CMK (cell line): ENCODE data around the gene OSR1.
"Not testable (repeated sequence)": the region's sequence is repeated elsewhere in the genome, so short reads cannot be mapped to it uniquely, and the experiment has no call there.

Experiments used
- DNase-seq: peaks from one replicate; pipeline ENCODE4 v3.0.0-alpha.2; 2010; ENCODE audit warnings: low read depth

OSR1 gene

DNA sequence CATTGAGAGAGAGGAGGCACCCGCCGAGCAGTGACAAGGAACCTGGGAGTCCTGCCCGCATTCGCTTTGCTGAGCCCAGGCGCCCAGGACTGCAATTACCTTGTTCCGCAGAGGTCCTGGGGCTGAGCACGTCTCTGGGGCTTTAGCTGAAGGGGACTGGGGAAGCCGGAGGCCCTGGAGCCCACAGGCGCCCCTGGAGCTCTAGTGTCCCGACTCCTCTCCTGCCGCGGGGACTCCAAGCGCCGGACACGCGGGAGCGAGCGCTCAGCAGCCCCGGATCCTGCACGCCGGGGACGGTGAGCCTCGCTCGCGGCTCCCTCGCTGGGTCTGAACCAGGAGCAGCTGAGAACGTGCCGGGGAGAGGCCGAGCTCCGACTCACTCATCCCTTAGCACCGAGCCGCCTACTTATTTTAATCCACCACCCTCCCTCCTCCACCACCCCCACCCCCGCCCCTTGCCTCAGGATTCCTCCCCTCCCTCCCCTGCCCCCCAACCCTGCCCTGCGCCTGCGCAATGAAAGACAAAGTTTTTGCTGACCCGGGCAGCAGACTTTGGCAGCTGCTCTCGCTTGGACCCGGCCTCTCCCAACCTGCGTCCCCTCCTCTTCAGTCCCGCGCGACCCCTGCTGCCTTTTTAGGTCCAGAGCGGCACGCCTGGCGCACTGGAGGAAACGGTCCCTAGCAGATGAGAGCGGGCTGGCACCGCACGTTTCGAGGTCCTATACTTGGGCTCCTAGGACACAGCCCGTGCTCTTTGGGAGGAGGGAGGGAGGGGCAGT lies at the start of gene OSR1:
Gene OSR1 (minus strand): TSS at position 382 of the 779 bp plus-strand sequence. CDS start 4,818 bp downstream, outside the sequence.
- DNase-seq: no peak

DNA sequence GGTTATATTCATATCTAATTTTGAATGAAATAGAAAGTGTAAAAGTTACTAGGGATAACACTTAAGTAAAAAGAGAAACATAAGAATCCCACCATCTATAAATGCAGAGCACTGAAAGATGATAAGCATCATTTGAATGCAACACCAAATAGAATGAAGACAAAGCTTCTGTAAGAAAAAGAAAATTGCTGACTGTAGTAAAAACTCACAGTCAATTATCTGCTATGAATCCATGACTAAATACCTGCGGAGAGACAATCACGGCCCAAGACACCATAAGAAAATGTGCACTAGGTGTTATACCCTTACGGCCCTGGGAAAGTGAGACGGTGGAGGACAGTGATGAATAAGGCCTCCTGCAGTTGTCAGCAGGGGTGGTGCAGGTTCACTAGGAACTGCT lies 45.4 kb upstream of the OSR1 start:
- DNase-seq: no peak

DNA sequence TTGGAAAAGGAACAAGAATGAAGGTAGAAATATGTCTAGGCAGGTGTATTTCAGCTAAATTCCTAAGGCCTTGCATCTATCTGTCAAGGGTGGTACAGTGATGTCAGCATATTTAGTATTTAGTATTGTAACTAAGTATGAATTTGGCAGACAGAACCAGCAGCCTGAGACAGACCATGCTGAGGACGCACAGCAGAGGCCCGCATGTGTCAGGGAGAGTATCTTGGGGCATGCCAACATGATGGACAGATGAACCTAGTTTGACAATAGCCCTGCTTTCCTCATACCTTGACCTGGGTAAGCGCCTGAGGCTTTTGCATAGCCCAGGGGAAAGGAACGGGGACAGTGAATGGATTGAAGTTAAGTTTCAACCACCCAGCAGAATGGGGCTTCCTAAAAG lies 33.8 kb upstream of the OSR1 start:
- DNase-seq: no peak

DNA sequence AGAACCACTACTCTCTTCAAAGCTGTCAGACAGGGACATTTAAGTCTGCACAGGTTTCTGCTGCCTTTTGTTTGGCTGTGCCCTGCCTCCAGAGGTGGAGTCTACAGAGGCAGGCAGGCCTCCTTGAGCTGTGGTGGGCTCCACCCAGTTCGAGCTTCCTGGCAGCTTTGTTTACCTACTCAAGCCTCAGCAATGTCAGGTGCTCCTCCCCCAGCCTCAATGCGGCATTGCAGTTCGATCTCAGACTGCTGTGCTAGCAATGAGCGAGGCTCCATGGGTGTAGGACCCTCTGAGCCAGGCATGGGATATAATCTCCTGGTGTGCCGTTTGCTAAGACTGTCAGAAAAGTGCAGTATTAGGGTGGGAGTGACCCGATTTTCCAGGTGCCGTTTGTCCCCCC lies 31.0 kb upstream of the OSR1 start:
- not testable (repeated sequence) for DNase-seq

DNA sequence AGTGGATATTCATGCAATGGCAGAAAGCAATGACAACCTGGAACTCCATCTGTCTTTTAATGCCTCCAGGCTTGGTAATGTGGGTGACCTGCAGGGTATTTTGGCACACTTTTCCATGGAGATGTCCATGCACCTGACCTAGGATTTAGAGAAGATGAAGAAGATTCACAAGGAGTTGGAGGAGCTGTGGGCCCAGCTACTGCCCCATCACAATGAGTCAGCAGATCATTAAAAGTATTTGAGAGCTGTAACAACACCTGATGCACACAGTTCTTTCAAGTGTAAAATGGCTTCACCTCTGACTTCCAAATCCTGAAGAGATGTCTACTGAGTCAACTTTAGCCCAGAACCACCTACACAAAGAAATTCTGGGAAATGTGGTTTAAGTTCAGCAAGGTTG lies 22.1 kb upstream of the OSR1 start:
- no peak for DNase-seq

DNA sequence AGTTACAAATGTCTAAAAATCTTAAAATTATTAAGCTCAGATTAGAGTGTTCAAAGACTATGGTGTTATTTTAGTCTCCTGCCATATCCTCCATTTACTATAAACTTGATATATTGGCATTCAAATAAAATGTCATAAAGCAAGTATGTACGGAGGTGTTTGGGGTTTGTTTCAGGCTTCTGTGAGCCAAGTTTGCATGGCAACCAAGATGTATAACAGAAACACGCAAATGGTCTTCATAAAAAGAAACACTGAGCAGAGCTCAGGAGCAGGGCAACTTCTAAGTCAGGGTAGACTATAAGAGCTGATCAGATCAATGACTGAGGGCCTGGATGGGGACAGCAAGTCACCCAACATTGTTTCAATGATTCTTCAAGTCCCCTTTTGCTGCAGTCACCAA lies 20.5 kb upstream of the OSR1 start:
- no peak for DNase-seq

DNA sequence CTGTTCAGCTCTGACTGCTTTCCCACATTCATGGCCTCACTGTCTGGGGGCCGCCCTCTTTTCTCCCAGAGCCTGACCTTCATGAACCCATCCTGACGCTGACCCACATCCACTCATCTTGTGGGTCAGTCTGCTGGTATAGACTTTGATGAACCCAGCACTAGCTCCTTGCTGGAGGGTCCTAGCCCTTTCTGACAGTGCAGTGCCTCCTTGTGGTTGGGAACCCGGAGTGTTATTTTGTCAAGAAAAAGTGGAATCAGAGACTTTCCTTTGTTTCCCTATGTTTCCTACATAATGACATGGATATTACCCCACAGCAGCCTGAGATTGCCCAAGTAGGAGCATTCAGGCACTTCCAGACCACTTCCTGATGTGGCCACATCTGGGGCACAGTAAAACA lies 19.3 kb upstream of the OSR1 start:
- DNase-seq: no peak

DNA sequence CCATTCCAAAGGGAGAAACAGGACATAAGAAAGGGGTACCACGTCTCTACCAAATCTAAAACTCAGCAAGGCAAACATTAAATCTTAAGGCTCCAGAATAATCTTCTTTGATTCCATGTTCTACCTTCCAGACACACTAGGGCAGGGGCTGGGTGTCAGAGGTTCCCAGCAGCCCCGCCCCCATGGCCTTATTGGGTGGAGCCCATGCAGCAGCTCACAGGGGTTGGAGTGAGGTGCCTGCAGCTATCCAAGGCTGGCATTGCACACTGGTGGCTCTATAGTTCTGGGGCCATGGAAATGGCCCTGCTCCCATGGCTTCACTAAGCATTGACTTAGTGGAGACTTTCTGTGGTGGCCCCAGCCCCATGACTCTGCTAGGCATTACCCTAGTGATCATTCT lies 14.9 kb upstream of the OSR1 start:
- no peak for DNase-seq

DNA sequence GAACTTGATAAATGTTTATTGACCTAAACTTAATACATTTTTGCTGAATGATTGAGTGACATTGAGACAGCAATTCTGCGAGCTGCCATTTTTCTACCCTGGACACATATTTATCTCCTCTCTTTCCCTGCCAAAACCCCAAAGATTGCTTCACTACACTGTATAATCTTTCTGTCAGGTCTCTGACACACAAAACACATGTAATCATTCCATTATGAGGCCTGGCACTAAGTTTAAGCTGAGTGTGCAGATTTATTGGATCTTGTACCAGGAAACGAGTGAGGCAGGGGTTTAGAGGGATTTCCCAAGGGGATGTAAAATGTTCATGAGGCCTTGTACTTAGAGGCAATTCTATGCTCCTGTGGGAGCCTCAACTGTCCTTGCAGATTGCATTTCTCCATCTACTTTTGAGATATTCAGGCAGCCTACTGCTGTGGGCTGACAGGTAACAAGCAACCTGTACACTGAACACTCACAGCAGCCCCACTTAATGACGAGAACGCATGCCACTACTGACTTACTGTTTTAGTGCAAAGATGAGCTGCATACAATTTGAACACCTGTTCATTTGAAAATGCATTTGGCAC lies 13.7 kb upstream of the OSR1 start:
- no peak for DNase-seq

DNA sequence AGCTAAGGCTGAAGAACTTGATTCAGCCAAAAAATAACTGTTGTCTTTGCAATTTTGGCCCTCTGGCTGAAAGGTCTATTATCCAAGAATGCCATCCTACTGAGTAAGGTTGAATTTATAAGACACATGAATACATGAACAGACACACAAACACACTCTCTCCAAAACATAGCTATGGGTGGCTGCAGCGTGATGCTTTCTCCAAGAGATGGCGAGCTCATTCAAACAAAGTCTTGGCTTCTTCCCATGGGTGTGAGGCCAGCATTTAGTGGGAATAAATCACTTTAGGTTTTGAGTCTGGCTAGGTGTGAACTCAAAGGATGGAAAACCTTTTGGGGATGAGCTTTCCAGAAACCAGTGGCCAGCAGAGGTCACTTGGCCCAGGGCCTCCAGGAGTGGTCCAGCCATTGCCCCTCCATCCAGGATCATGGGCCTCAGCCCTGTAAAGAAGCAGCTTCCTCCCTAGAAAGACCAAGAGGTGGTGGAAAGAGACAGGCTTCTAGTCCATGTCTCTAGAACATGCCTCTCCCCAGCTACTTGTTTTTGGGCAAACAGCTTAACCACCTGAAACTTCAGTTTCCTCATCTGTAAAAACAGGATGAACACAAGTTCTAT lies 11.0 kb upstream of the OSR1 start:
- DNase-seq: no peak

DNA sequence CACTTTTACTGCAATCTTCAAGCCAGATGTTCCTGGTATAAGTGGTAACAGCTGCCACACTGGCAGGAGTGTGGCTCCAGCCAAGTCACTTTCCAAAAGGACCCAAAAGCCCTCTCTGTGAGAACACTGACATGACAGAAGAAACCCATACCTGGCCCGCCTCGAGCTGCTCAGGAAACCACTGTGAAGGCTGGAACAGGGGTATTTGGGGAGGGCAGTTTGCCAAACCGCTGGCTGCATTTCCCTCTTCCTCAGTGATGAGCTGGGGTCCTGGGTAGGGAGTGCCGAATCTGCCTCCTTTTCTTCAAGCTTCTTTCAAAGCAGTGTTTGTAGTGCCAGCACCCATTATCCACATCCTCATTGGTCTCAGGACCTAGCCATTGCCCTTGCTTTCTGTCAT lies 10.3 kb upstream of the OSR1 start:
- DNase-seq: no peak

DNA sequence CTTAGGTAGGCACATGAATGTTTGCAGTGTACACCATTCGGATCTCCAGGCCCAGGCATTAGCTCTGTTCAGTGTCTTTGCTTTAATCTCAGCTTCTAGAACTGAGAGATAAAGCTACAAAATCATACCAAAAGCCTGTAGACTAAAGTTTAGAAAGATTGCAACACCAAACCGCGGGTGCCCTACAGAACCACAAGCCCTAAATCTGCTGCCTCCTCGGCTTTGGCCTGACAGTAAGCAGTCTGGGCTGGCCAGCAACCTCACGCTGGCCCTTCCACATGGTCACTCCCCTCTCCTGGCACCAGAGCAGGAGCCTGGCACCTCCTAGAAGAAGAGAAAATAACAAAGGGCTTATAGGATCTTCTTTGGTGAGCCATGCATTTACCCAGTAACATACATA lies 8.9 kb upstream of the OSR1 start:
- DNase-seq: no peak

DNA sequence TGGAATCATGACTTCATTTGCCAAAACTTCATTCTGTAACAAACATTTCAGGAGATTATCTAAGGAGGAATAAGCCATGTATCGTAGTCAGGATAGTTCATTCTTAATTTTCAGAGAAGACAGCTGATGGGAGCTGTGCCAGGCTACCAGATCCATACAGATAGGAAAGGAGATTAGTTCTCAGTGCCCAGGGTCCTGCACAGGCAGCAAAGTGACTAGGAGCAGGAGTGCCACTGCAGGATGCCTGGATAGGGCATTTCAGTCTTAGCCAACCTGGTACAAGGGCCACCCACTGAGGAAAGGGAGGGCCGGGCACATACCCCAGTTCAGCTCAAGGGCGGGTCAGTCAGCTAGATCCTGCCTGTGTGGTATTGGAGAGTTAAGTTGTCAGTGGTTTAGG lies 6.7 kb upstream of the OSR1 start:
- no peak for DNase-seq

DNA sequence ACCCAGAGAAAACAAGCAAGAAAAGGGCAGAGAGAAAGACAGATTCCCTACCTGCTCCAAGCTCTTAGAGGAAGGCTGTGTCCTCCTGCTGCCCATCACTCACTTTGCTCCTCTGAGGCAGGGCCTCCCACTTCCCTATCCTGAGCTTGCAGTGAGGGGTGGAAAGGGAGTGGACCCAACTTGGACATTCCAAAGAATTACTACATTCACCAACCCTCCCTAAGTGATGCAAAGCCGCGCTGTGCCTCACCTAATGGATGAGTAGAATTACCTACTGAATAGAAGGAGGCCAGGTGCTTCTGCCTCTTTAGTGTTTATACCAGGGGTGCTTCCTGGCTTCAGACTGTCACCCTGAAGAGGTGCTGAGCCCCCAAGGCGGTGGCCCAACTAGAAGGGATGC lies 5.6 kb upstream of the OSR1 start:
- DNase-seq: no peak

DNA sequence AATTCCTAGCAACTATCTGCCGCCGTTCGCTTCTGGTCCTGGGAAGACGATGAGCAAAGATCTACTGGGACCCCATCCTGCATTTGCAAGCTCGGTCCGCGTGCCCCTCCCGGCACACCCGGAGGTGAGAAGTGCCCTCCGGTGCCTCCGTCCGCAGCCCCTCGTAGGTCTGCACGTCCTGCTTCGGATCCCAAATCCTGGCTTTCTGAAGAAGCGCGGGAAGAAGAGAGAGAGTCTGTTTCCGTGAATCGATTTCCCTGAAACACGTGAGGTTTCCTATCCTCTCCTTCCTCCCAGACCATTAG lies 5.0 kb upstream of the OSR1 start:
- DNase-seq: no peak

DNA sequence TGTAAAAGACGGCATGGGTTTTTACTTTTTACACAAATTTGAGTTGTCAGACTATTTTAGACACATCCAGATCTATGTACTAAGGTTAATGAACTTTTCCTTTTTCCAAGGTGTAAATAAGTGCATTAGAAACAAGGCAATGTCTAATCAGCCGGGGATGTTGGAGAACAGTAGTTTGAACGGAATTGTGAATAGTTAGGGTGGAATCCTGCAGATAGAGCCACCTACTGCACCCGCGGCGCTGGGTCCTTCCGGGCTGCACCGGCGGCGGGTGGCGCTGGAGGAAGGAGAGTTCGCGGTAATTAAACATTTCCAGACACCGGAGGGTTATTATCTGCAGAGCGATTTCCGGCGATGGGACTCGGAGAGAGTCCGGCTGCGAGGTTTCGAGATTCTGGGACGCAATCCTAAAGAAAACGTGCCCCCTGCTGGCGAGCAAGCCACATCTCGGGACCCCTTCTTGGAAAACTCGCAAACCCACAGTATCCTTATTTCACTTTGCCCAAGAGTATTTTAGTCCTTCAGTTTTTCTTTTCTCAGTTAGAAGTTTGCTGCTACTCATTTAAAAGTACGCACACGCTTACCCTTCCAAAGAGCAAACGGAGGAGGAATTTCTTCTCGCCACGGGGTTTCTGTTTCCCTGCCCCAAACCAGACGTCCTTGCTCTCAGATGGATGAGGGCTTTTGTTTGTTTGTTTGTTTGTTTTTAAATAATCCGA lies 4.5 kb upstream of the OSR1 start:
- DNase-seq: peak; percentile 42

DNA sequence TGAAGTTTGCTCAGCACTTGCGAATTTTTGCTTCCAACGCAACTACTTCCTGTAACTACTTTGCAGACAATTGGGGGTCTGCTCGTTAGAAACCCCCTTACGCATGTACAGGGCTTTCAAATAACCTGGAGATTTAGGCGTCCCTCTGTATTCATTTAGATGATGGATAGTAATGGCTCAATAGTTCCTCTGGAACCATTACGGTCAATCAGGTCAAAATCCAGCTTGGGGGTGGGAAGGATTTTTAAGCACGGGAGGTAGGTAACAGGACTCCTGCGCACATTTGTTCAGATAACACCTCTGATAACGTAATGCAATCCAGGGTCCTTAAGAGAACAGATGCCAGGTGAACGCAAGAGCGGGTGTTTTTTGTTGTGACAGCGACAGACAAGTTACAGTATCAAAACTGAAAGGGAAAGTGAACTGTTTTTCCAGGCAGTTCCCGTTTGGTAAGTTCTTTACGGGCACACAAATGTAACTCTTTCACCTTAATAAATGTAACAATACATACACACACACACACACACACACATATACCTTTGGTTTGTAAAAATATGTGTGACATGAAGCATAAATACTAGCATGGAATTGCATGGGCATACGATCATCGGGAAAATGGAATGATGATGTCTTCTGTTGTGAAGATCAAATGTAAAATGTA lies 3.8 kb upstream of the OSR1 start:
- DNase-seq: no peak

DNA sequence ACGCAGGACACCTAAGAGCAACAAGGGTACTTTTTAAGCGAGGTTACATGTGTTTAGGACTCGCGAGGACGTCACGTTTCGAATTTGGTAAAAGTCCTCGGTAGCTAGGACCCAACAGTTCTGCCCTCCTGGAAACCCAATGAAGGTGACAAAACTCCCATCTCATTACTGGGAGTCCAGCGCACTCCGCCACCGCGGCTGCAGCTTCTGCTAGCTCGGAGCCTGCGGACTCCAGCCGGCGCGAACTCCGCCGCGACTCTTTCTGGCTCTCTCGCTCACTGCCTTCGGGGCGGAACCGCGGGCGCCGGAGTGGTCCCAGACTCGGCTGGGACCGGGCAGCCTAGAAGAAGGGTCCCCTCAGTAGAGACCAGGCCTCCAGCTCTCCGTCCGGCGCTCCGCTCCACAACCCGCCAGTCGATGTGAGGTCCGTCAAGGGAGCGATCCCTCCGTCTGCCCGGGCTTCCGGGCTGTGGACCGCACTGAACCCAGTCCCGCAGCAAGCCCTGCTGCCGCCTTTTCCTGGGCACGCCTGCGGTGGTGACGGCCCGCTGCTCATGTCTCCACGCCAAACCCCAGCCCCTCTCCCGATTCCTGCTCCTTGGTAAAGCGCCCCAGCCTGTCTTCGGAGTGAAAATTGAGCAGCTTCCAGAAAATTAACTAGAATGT lies 3.0 kb upstream of the OSR1 start:
- no peak for DNase-seq

DNA sequence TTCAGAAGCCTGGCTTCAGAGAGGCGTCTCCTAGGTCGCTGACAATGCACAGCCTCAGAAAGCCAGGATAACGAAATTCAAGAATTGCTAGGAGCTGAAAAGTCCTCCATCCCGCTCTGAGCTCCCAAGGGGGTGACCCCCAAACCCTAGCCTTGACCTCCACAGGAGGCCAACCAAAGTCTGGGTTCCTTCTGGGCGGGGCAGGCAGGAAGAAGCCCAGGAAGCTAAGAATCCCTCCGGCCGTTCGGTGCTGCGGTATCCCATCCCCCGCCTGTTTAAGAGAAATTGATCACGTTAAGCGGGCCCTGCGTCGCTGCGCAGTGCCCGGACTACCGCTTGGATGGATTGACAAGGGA lies 2.5 kb upstream of the OSR1 start:
- no peak for DNase-seq

DNA sequence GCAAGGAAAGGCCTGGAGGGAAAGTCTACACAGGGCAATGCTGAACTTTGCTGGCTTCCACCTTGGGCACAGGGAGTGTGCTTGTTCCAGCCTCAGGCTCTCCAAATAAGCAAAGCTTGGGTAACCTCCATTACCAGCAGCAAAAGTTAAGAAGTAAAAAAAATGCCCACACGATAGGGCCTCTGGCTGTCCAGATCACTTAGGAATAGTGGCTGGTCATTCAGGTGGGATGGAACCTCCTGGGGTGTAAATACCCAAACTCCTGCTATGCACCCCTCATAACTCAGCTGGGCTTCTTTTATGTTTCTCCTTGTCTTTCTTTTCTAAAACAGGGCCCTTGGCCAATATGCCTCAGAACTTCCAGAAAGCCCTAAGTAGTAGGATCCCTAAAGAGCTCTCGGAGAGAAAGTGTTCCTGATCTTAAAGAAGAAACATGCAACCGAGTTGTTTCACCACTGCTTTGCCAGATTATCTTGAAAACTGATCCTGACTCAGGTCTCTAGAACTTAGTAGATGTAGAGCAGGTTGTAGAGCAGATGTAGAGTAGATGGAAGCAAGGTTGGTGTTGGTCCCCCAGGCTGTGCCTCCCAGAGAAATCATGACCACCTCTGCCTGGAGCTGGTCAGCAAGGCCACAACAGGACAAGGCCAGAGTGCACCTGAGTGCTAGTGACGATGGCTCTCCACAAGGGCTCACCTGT lies 2.0 kb upstream of the OSR1 start:
- no peak for DNase-seq

DNA sequence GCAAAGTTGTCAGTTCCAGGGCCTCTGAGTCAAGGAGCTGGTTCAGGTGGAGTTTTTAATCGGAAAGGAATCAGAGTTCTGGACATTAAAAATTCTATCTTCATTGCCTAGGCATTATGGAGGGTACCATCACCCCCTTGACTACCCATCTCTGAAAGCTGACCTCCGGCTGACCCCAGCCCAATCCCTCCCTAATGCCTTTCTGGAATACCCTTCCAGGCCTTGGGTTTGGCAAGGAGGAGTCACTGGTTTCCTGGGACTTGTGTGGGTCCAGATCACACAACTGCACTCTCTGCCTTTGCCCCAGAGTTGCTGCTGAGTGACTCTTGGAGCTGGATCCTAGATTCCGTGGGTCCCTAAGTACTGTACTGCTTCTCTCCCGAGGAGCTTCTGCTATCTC lies 1.0 kb upstream of the OSR1 start:
- DNase-seq: no peak

DNA sequence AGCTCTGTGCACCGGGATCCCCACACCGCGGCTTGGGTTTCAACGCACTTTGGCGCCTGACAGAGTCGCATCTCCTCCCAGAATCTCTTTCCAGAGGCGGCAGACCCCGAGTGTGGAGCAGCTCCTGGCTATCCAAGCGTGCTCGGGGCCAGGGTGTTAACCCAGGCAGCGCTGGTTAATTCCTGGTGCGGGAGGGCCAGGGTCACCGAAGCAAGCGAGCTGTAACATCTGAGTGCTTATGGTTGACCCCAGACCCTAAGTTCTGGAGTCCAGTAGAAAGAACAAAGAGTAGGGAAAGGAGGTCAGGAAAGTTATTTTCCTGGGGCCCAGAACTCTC lies 566 bp upstream of the OSR1 start:
- DNase-seq: no peak
